MM.1S (cell line): ENCODE data around the gene TGFBR3L.

Experiments used
- DNase-seq: peaks from one replicate; pipeline ENCODE4 v3.0.0-alpha.2; 2015
- H2AFZ ChIP-seq: fragments of 300-600 bp; sonication (generic); 2 replicates; pipeline ENCODE4 v1.6.0; 2016; ENCODE audit warnings: antibody characterized with exemption, low read length
- H3F3A ChIP-seq: fragments of 300-600 bp; sonication (generic); 2 replicates; pipeline ENCODE4 v1.6.1; 2016; ENCODE audit warnings: mild to moderate bottlenecking, antibody characterized with exemption, low read length, moderate library complexity, mixed read lengths; ENCODE audit not compliant: insufficient read depth
- H3K27ac ChIP-seq: fragments of 300-600 bp; sonication (generic); 2 replicates; pipeline ENCODE4 v1.5.1; 2016; ENCODE audit warnings: mild to moderate bottlenecking, low read length
- H3K27me3 ChIP-seq: fragments of 300-600 bp; sonication (generic); replicated peaks from 2 replicates; pipeline ENCODE4 v1.6.0; 2016; ENCODE audit warnings: low read length; ENCODE audit not compliant: insufficient read depth
- H3K36me3 ChIP-seq: fragments of 300-600 bp; sonication (generic); replicated peaks from 2 replicates; pipeline ENCODE4 v1.6.1; 2016; ENCODE audit warnings: mild to moderate bottlenecking, low read length, mixed read lengths; ENCODE audit not compliant: insufficient read depth
- H3K4me1 ChIP-seq: fragments of 300-600 bp; sonication (generic); 2 replicates; pipeline ENCODE4 v1.6.1; 2016; ENCODE audit warnings: low read length, mixed read lengths
- H3K4me2 ChIP-seq: fragments of 300-600 bp; sonication (generic); 2 replicates; pipeline ENCODE4 v1.6.0; 2016; ENCODE audit warnings: low read depth, low read length
- H3K4me3 ChIP-seq: fragments of 300-600 bp; sonication (generic); 2 replicates; pipeline ENCODE4 v1.5.1; 2016; ENCODE audit warnings: low read length, mixed read lengths
- H3K79me2 ChIP-seq: fragments of 300-600 bp; sonication (generic); 2 replicates; pipeline ENCODE4 v1.6.1; 2016; ENCODE audit warnings: mixed run types, low read length, mixed read lengths
- H3K9ac ChIP-seq: fragments of 300-600 bp; sonication (generic); 2 replicates; pipeline ENCODE4 v1.6.1; 2016; ENCODE audit warnings: low read length, mixed read lengths
- H3K9me2 ChIP-seq: fragments of 300-600 bp; sonication (generic); replicated peaks from 2 replicates; pipeline ENCODE4 v1.6.1; 2016; ENCODE audit warnings: mild to moderate bottlenecking, low read length, mixed read lengths; ENCODE audit not compliant: insufficient read depth
- H3K9me3 ChIP-seq: fragments of 300-600 bp; sonication (generic); replicated peaks from 2 replicates; pipeline ENCODE4 v1.6.1; 2016; ENCODE audit warnings: mild to moderate bottlenecking, low read length, mixed read lengths; ENCODE audit not compliant: insufficient read depth
- H4K20me1 ChIP-seq: fragments of 300-600 bp; sonication (generic); 2 replicates; pipeline ENCODE4 v1.6.1; 2016; ENCODE audit warnings: mild to moderate bottlenecking, low read length, moderate library complexity, mixed read lengths; ENCODE audit not compliant: insufficient read depth
- EZH2 ChIP-seq: fragments of 300-600 bp; sonication (generic); optimal IDR thresholded peaks from 2 replicates; pipeline ENCODE3; 2017; ENCODE audit warnings: low read depth, mild to moderate bottlenecking, antibody characterized with exemption, low read length, mixed read lengths
- EZH2phosphoT487 ChIP-seq: fragments of 300-600 bp; sonication (generic); IDR thresholded peaks from 2 replicates; pipeline ENCODE4 v1.6.1; 2018; ENCODE audit warnings: antibody characterized with exemption, low read length
- TF ChIP-seq, protein P1 (sequence below): fragments of 300-600 bp; sonication (generic); IDR thresholded peaks from 2 replicates; pipeline ENCODE4 v1.5.1; 2016; ENCODE audit warnings: antibody characterized with exemption, low read length, mixed read lengths

Gene TGFBR3L

DNA sequence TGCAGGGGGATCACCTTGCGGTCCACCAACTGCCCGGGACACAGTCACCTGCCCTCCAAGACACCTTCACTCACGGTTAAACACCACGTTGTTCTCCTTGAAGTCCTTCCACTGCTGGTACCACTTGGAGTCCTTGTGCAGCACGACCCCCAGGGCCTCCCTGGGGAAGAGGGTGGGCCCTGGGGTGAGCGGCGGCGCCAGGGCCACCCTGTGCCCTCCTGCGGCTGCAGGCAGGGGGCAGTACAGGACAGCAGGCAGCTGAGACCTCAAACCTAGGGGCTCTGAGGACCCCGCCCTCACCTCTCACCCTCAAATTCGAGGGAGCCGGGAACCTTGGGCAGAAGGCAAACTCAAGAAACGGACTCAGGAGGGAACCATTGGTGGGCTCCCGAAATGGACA lies 18.8 kb downstream of the TGFBR3L start:
- Histone ChIP-seq H3F3A (no peaks in the 10 kb centered on the region; the same call in none of the 2 replicates), H3K27me3 (no peaks in the 10 kb centered on the region), H3K9ac (no peak overlapping the region), H3K27ac (no peak overlapping the region), H3K36me3 (peaks cover 28% of the 10 kb centered on the region), H3K4me3 (no peak overlapping the region), H3K4me2 (no peak overlapping the region), H3K4me1 (no peaks in the 10 kb centered on the region), H2AFZ (no peak overlapping the region), H3K79me2 (peaks cover 29% of the 10 kb centered on the region), H3K9me3 (no peaks in the 10 kb centered on the region), H4K20me1 (0 out of 2 replicates have a peak, but pooled peaks cover 4% of the 10 kb centered on the region), H3K9me2 (no peaks in the 10 kb centered on the region)
- TF ChIP-seq EZH2phosphoT487 (no peak), EZH2 (no peak)
- TF ChIP-seq, protein P1, sequence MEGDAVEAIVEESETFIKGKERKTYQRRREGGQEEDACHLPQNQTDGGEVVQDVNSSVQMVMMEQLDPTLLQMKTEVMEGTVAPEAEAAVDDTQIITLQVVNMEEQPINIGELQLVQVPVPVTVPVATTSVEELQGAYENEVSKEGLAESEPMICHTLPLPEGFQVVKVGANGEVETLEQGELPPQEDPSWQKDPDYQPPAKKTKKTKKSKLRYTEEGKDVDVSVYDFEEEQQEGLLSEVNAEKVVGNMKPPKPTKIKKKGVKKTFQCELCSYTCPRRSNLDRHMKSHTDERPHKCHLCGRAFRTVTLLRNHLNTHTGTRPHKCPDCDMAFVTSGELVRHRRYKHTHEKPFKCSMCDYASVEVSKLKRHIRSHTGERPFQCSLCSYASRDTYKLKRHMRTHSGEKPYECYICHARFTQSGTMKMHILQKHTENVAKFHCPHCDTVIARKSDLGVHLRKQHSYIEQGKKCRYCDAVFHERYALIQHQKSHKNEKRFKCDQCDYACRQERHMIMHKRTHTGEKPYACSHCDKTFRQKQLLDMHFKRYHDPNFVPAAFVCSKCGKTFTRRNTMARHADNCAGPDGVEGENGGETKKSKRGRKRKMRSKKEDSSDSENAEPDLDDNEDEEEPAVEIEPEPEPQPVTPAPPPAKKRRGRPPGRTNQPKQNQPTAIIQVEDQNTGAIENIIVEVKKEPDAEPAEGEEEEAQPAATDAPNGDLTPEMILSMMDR, result peak; percentile 41
- no peak for DNase-seq

DNA sequence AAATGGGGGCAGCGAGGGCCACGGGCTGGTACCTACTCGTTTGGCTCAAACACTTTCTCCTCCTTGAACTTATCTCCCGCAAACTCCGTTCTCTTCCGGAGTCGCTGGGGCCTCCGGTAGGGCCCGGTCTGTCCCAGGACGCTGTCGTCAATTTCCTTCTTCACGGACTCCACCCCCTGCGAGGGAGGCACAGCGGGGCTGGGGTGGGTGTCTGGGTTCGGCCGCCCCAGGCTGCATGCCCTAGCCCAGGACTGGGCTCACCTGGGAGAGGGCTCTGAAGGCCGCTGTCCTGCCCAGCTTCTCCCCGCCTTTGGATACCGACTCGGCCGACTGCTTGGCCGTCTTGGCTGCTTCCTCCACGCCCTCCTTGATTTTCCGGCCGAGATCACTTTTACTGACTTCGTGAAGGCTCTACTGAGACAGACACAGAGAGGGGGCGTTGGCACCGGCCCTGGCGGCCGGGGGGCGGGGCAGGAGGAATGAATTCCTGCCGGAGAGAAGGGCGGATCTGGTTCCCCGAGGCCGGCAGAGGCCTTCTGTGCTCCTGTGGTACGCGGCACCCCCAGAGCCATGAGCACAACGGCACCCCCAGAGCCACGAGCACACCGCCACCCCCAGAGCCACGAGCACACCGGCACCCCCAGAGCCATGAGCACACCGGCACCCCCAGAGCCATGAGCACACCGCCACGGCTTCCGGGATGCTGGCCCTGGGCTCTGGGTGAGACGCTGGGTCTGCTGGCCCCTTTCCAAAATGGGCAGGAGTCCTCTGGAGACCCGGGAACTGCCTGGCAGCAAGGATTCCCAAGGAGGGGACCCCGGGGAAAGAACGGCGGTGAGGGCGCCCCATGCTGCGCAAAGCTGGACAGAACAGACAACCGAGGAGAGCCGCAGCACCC lies 19.4 kb downstream of the TGFBR3L start:
- Histone ChIP-seq H3K27me3 (no peaks in the 10 kb centered on the region), H3K9me2 (no peaks in the 10 kb centered on the region), H3K27ac (no peak overlapping the region), H2AFZ (no peak overlapping the region), H3K4me3 (no peak overlapping the region), H3K36me3 (peaks cover 28% of the 10 kb centered on the region), H3K79me2 (peaks cover 36% of the 10 kb centered on the region), H3K4me1 (no peaks in the 10 kb centered on the region), H3K4me2 (no peak overlapping the region), H3F3A (no peaks in the 10 kb centered on the region; the same call in 1 of the 2 replicates), H3K9me3 (no peaks in the 10 kb centered on the region), H4K20me1 (no peaks in the 10 kb centered on the region), H3K9ac (no peak overlapping the region)
- TF ChIP-seq, protein P1, result no peak
- TF ChIP-seq EZH2phosphoT487 (no peak), EZH2 (no peak)
- no peak for DNase-seq

DNA sequence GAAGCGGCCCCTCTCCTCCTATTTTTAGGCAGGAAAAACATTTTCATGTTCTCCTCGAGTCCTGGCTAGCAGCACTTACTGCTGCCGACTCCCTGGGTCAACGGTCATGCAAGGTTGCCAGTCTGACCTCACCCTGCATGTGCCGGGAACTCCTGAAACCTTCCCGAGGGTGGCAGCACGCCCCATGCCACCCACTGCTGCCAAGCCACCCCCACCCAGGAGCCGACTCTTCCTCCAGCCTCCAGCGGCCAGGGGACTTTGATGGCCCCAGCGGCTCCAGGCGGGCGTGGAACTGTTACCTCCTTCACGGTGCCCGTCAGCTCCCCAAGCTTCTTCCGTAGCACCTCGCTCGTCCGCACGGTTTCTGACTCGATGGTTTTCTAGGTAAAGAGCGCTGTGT lies 20.1 kb downstream of the TGFBR3L start:
- DNase-seq, result no peak
- Histone ChIP-seq H3K79me2 (peaks cover 40% of the 10 kb centered on the region), H3K9ac (no peak overlapping the region), H3K4me1 (no peaks in the 10 kb centered on the region), H3K4me3 (no peak overlapping the region), H3K9me3 (no peaks in the 10 kb centered on the region), H4K20me1 (no peaks in the 10 kb centered on the region), H3K27ac (no peak overlapping the region), H3K36me3 (peaks cover 28% of the 10 kb centered on the region), H3K27me3 (no peaks in the 10 kb centered on the region), H3K4me2 (no peak overlapping the region), H2AFZ (no peak overlapping the region), H3F3A (no peaks in the 10 kb centered on the region), H3K9me2 (no peaks in the 10 kb centered on the region)
- no peak for TF ChIP-seq EZH2phosphoT487
- TF ChIP-seq, protein P1, result no peak
- no peak for TF ChIP-seq EZH2
